Right lung (tissue), 10 donors: ENCODE results near the gene FARSB. TPM values are rescaled to one million over a fixed set of nuclear protein-coding genes. Genes with fewer than 3 reads are reported as not detected.
"Not testable (repeated sequence)": the region's sequence is repeated elsewhere in the genome, so short reads cannot be mapped to it uniquely, and the experiment has no call there.

ENCODE experiments used
- DNase-seq, 2 donors: peaks; one replicate each; pipeline ENCODE4 v3.0.0-alpha.2; 2013
- long read RNA-seq, 8 donors: transcript quantifications; one replicate each; lab custom pipeline, GENCODE V29; 2026
- polyA plus RNA-seq, 5 donors: library from polyadenylated mRNA; unstranded; fragments of 120-200 nt; gene quantifications; one replicate each; pipeline versions ENCODE4 v1.2.1 to v1.2.3, GENCODE V29; 2013; ENCODE audit warnings: inconsistent platforms in 1 of 5, low replicate concordance in 1 of 5; ENCODE audit not compliant: insufficient read length in 5 of 5, insufficient read depth in 1 of 5

Gene FARSB
- 10 to 100 TPM; 22.9 to 27.0 (median 24.4) TPM for polyA plus RNA-seq
- long read RNA-seq, donor 1, partial matches to known transcripts, result 0 of 4 reads
- long read RNA-seq, donor 1, other reads (novel, unspliced or antisense), result 0 of 4 reads
- long read RNA-seq, donor 2, transcript FARSB-201 (17 exons, 3,369 nt), result major isoform, 6 of 6 reads
- long read RNA-seq, donor 2, partial matches to known transcripts, result 0 of 6 reads
- long read RNA-seq, donor 2, other reads (novel, unspliced or antisense), result 0 of 6 reads
- long read RNA-seq, donor 3, partial matches to known transcripts, result 0 of 4 reads
- long read RNA-seq, donor 3, other reads (novel, unspliced or antisense), result 0 of 4 reads
- long read RNA-seq, donor 4, transcript FARSB-201 (17 exons, 3,369 nt), result major isoform, 5 of 5 reads
- long read RNA-seq, donor 4, partial matches to known transcripts, result 0 of 5 reads
- long read RNA-seq, donor 4, other reads (novel, unspliced or antisense), result 0 of 5 reads
- long read RNA-seq, donor 5, transcript FARSB-201 (17 exons, 3,369 nt), result major isoform, 6 of 6 reads
- long read RNA-seq, donor 5, partial matches to known transcripts, result 0 of 6 reads
- long read RNA-seq, donor 5, other reads (novel, unspliced or antisense), result 0 of 6 reads
- long read RNA-seq, donor 6, partial matches to known transcripts, result 0 of 4 reads
- long read RNA-seq, donor 6, other reads (novel, unspliced or antisense), result 0 of 4 reads
- long read RNA-seq, donor 7, partial matches to known transcripts, result 0 of 2 reads
- long read RNA-seq, donor 7, other reads (novel, unspliced or antisense), result 0 of 2 reads
- long read RNA-seq, donor 8, partial matches to known transcripts, result 0 of 2 reads
- long read RNA-seq, donor 8, other reads (novel, unspliced or antisense), result 0 of 2 reads

GRCh38 chr2:222655787-222656525 lies at the start of gene FARSB:
TSS of gene FARSB (minus strand) at chr2:222656092. CDS start at chr2:222656073, 19 bp downstream.
- DNase-seq, result peak; percentile 94 to 96

GRCh38 chr2:222703886-222704285 lies 48.0 kb upstream of the FARSB start:
- DNase-seq, result no peak

- no peak for DNase-seq
Observed at GRCh38 chr2:222703091-222703490, 47.2 kb upstream of the FARSB start.

GRCh38 chr2:222701721-222702131 lies 45.8 kb upstream of the FARSB start:
- DNase-seq, result no peak

- DNase-seq, result no peak
Observed at GRCh38 chr2:222701233-222701632, 45.3 kb upstream of the FARSB start.

- DNase-seq, result no peak
Observed at GRCh38 chr2:222698276-222698675, 42.4 kb upstream of the FARSB start.

GRCh38 chr2:222693837-222694236 lies 37.9 kb upstream of the FARSB start:
- DNase-seq, result no peak

GRCh38 chr2:222693413-222693812 lies 37.5 kb upstream of the FARSB start:
- DNase-seq, result not testable (repeated sequence)

- DNase-seq, result peak; percentile 52 to 74
Observed at GRCh38 chr2:222690564-222691200, 34.8 kb upstream of the FARSB start.

- DNase-seq, result no peak
Observed at GRCh38 chr2:222689322-222689721, 33.4 kb upstream of the FARSB start.

- no peak for DNase-seq
Observed at GRCh38 chr2:222688917-222689316, 33.0 kb upstream of the FARSB start.

- no peak for DNase-seq
Observed at GRCh38 chr2:222686086-222686750, 30.3 kb upstream of the FARSB start.

GRCh38 chr2:222683805-222684204 lies 27.9 kb upstream of the FARSB start:
- no peak for DNase-seq

GRCh38 chr2:222677981-222678380 lies 22.1 kb upstream of the FARSB start:
- DNase-seq, result no peak

- no peak for DNase-seq
Observed at GRCh38 chr2:222673883-222674282, 18.0 kb upstream of the FARSB start.

- DNase-seq, result no peak
Observed at GRCh38 chr2:222673273-222673672, 17.4 kb upstream of the FARSB start.

- DNase-seq, result no peak
Observed at GRCh38 chr2:222672068-222672401, 16.1 kb upstream of the FARSB start.

GRCh38 chr2:222671259-222672067 lies 15.6 kb upstream of the FARSB start, which contains the start of gene MOGAT1:
TSS of gene MOGAT1 (plus strand) at chr2:222671658. CDS start at chr2:222671786, 128 bp downstream.
- peak in 1 of 2 donors; percentile 21 for DNase-seq

GRCh38 chr2:222670191-222671038 lies 14.5 kb upstream of the FARSB start:
- no peak for DNase-seq
